Left ventricle myocardium superior (tissue), 1 donor: Measurements from ENCODE around the gene NUP35. TPM values are rescaled to one million over a fixed set of nuclear protein-coding genes. Genes with fewer than 3 reads are reported as not detected.

Experiments
- ATAC-seq: fragments of 200-7000 bp; cut with Tn5 transposase; one replicate; pipeline ENCODE4 v1.9.1; 2020; ENCODE audit warnings: mild to moderate bottlenecking, moderate library complexity
- DNase-seq: peaks from one replicate; pipeline ENCODE4 v3.0.0-alpha.2; 2020
- intact Hi-C: fragments of 100-400 bp; cut with micrococcal nuclease; formaldehyde crosslinking; loops from one replicate; pipeline ENCODE4 v1.11.0; 2022
- long read RNA-seq: library from polyadenylated mRNA; unstranded; transcript quantifications from one replicate; pipeline ENCODE4 v2.0.0, GENCODE V29; 2021
- total RNA-seq: library from RNA; stranded (reverse); fragmentation: NEBNext Ultra II Directional; extraction: Animal tissue kit (Norgen Biotek cat#: 25700); gene quantifications from one replicate; pipeline ENCODE4 v1.2.1, GENCODE V29; 2021
- donor health status: DM: no; HTN: yes; CAD: no; lungs with severe emphysema.

The NUP35 gene
- 7.6 TPM for total RNA-seq
- long read RNA-seq, transcript NUP35-201 (9 exons, 1,633 nt) = major isoform, 5 of 5 reads
- long read RNA-seq, partial matches to known transcripts = 0 of 5 reads
- long read RNA-seq, other reads (novel, unspliced or antisense) = 0 of 5 reads

- DNase-seq (peak; percentile 84), ATAC-seq (peak; percentile 100)
- intact Hi-C loops = no loop called here
These were observed at the start of gene NUP35 for GRCh38 chr2:183124222-183124956. Gene NUP35, plus strand, starts transcription at chr2:183124443. Its CDS starts 15 bp downstream, at chr2:183124458.

- DNase-seq (peak; percentile 44), ATAC-seq (peak; percentile 76)
- intact Hi-C loops = no loop called here
These were observed 46.1 kb upstream of the NUP35 start for GRCh38 chr2:183078163-183078463.

GRCh38 chr2:183078464-183079138 lies 45.6 kb upstream of the NUP35 start, which contains the start of gene DUSP19:
Gene DUSP19, plus strand, starts transcription at chr2:183078747. Its CDS starts 187 bp downstream, at chr2:183078934.
- intact Hi-C loops = no loop called here
- peak; percentile 77 for DNase-seq

GRCh38 chr2:183079139-183079775 lies 45.0 kb upstream of the NUP35 start:
- peak; percentile 48 for DNase-seq
- ATAC-seq = peak; percentile 76
- intact Hi-C loops = no loop called here

More at GRCh38 chr2:183078464-183079138, 45.6 kb upstream of the NUP35 start, which contains the start of gene DUSP19:
- peak; percentile 96 for ATAC-seq

GRCh38 chr2:183081911-183082310 lies 42.3 kb upstream of the NUP35 start:
- peak; percentile 23 for ATAC-seq
- intact Hi-C loops = no loop called here
- DNase-seq = no peak

- no peak for DNase-seq
- no peak for ATAC-seq
These were observed 36.2 kb upstream of the NUP35 start for GRCh38 chr2:183088061-183088460.

GRCh38 chr2:183089192-183089851 lies 34.9 kb upstream of the NUP35 start:
- ATAC-seq (no peak), DNase-seq (no peak)
- intact Hi-C loops = no loop called here

More at GRCh38 chr2:183088061-183088460, 36.2 kb upstream of the NUP35 start:
- intact Hi-C loops = no loop called here

GRCh38 chr2:183091318-183091953 lies 32.8 kb upstream of the NUP35 start:
- intact Hi-C loops = no loop called here
- ATAC-seq (no peak), DNase-seq (no peak)

GRCh38 chr2:183091954-183092345 lies 32.3 kb upstream of the NUP35 start:
- no peak for DNase-seq
- intact Hi-C loops = no loop called here
- no peak for ATAC-seq

GRCh38 chr2:183093857-183094657 lies 30.2 kb upstream of the NUP35 start:
- intact Hi-C loops = no loop called here
- no peak for ATAC-seq

GRCh38 chr2:183105402-183106134 lies 18.7 kb upstream of the NUP35 start:
- ATAC-seq (no peak), DNase-seq (no peak)
- intact Hi-C loops = no loop called here

More at GRCh38 chr2:183093857-183094657, 30.2 kb upstream of the NUP35 start:
- DNase-seq = no peak

- intact Hi-C loops = no loop called here
- DNase-seq (no peak), ATAC-seq (no peak)
These were observed 11.7 kb upstream of the NUP35 start for GRCh38 chr2:183112577-183112976.

- no peak for ATAC-seq
- no peak for DNase-seq
- intact Hi-C loops = no loop called here
These were observed 10.6 kb upstream of the NUP35 start for GRCh38 chr2:183113630-183114029.

- intact Hi-C loops = no loop called here
- DNase-seq (no peak), ATAC-seq (no peak)
These were observed 7.0 kb upstream of the NUP35 start for GRCh38 chr2:183117226-183117625.

- ATAC-seq (peak; percentile 26), DNase-seq (no peak)
- intact Hi-C loops = no loop called here
These were observed 905 bp upstream of the NUP35 start for GRCh38 chr2:183123117-183123958.

GRCh38 chr2:183123959-183124221 lies 353 bp upstream of the NUP35 start:
- ATAC-seq (peak; percentile 62), DNase-seq (no peak)
- intact Hi-C loops = no loop called here

GRCh38 chr2:183124957-183125255 lies 663 bp downstream of the NUP35 start:
- intact Hi-C loops = no loop called here
- DNase-seq (no peak), ATAC-seq (no peak)
